ENCODE data around the gene PRKCE. TPM values are rescaled to one million over a fixed set of nuclear protein-coding genes. Genes with fewer than 3 reads are reported as not detected.

Gene PRKCE
- total RNA-seq, 4 donors from 2014 or later: 20.0 to 29.7 (median 25.2) TPM

GRCh38 chr2:46053564-46053963 is 402.1 kb downstream of the PRKCE start:
- DNase-seq: no peak
- no peaks in the 10 kb centered on the region for H3K27me3 ChIP-seq
- H3K4me3 ChIP-seq: no peak overlapping the region
- no peaks in the 10 kb centered on the region for H3K4me1 ChIP-seq
- no peaks in the 10 kb centered on the region for H3K36me3 ChIP-seq
- no peak for TF ChIP-seq POLR2A (IDR thresholded peaks at IDR 0.05)
- no peak for TF ChIP-seq CTCF (IDR thresholded peaks at IDR 0.05)
- no peaks in the 10 kb centered on the region for H3K9me3 ChIP-seq
- no peak overlapping the region for H3K27ac ChIP-seq

GRCh38 chr2:46056541-46056940 is 405.1 kb downstream of the PRKCE start:
- Histone ChIP-seq H3K4me1 (no peaks in the 10 kb centered on the region), H3K4me3 (no peak overlapping the region), H3K36me3 (no peaks in the 10 kb centered on the region), H3K27ac (no peak overlapping the region), H3K9me3 (no peaks in the 10 kb centered on the region), H3K27me3 (no peaks in the 10 kb centered on the region)
- no peak for DNase-seq
- TF ChIP-seq POLR2A (IDR thresholded peaks at IDR 0.05) (no peak), CTCF (IDR thresholded peaks at IDR 0.05) (no peak)

- Histone ChIP-seq H3K9me3 (no peaks in the 10 kb centered on the region), H3K27me3 (no peaks in the 10 kb centered on the region), H3K4me3 (no peak overlapping the region), H3K27ac (no peak overlapping the region), H3K36me3 (no peaks in the 10 kb centered on the region), H3K4me1 (no peaks in the 10 kb centered on the region)
- DNase-seq: no peak
- no peak for TF ChIP-seq CTCF (IDR thresholded peaks at IDR 0.05)
- no peak for TF ChIP-seq POLR2A (IDR thresholded peaks at IDR 0.05)
These were observed 406.7 kb downstream of the PRKCE start for GRCh38 chr2:46058140-46058539.

GRCh38 chr2:46062637-46063412 is 411.4 kb downstream of the PRKCE start:
- DNase-seq: peak in 2 of 3 donors; percentile 71 to 91
- Histone ChIP-seq H3K9me3 (no peaks in the 10 kb centered on the region), H3K4me3 (no peak overlapping the region), H3K36me3 (no peaks in the 10 kb centered on the region), H3K27me3 (no peaks in the 10 kb centered on the region), H3K27ac (peak overlapping the region in 1 of 4 donors; percentile 8), H3K4me1 (no peaks in the 10 kb centered on the region)
- TF ChIP-seq CTCF (IDR thresholded peaks at IDR 0.05): peak; percentile 58 to 91 (median 82)
- TF ChIP-seq POLR2A (IDR thresholded peaks at IDR 0.05): no peak

GRCh38 chr2:46064396-46064795 is 412.9 kb downstream of the PRKCE start:
- Histone ChIP-seq H3K4me1 (no peaks in the 10 kb centered on the region), H3K27ac (no peak overlapping the region), H3K36me3 (no peaks in the 10 kb centered on the region), H3K27me3 (no peaks in the 10 kb centered on the region), H3K9me3 (no peaks in the 10 kb centered on the region), H3K4me3 (no peak overlapping the region)
- no peak for TF ChIP-seq POLR2A (IDR thresholded peaks at IDR 0.05)
- no peak for TF ChIP-seq CTCF (IDR thresholded peaks at IDR 0.05)
- DNase-seq: no peak
